Spleen (tissue), 11 donors: ENCODE data around the gene SEMA4A. TPM values are rescaled to one million over a fixed set of nuclear protein-coding genes. Genes with fewer than 3 reads are reported as not detected.

Experiments used
- DNase-seq: peaks from one replicate; pipeline ENCODE4 v3.0.0-alpha.2; 2020
- H3K27ac ChIP-seq, 8 donors: fragments of 200-600 bp; sonication (generic) in 7 of 8; 1 replicate in 4 of 8; 2 replicates in 4 of 8; pipeline versions ENCODE4 v1.5.0 to v1.8.0; 2016 to 2021; ENCODE audit warnings: inconsistent platforms in 4 of 8, mild to moderate bottlenecking in 4 of 8, moderate library complexity in 1 of 8
- H3K27me3 ChIP-seq, 7 donors: fragments of 200-600 bp; sonication (generic) in 6 of 7; replicated peaks in 1 of 7; 1 replicate in 4 of 7; 2 replicates in 3 of 7; pipeline versions ENCODE4 v1.5.0 to v1.8.0; 2016 to 2021; ENCODE audit warnings: inconsistent platforms in 3 of 7, mild to moderate bottlenecking in 1 of 7
- H3K36me3 ChIP-seq, 6 donors: fragments of 200-600 bp; sonication (generic) in 5 of 6; 1 replicate in 4 of 6; 2 replicates in 2 of 6; pipeline versions ENCODE4 v1.5.0 to v1.8.0; 2016 to 2021; ENCODE audit warnings: inconsistent platforms in 2 of 6
- H3K4me1 ChIP-seq, 6 donors: fragments of 200-600 bp; sonication (generic) in 5 of 6; 1 replicate in 3 of 6; 2 replicates in 3 of 6; pipeline versions ENCODE4 v1.5.0 to v1.8.0; 2016 to 2021; ENCODE audit warnings: inconsistent platforms in 3 of 6
- H3K4me3 ChIP-seq, 8 donors: fragments of 200-600 bp; sonication (generic) in 7 of 8; 1 replicate in 4 of 8; 2 replicates in 4 of 8; pipeline versions ENCODE4 v1.5.0 to v1.8.0; 2016 to 2021; ENCODE audit warnings: inconsistent platforms in 4 of 8, mild to moderate bottlenecking in 4 of 8, moderate library complexity in 2 of 8
- H3K9me3 ChIP-seq, 8 donors: fragments of 200-600 bp; sonication (generic) in 7 of 8; 1 replicate in 4 of 8; 2 replicates in 4 of 8; pipeline versions ENCODE4 v1.5.0 to v1.8.0; 2016 to 2021; ENCODE audit warnings: inconsistent platforms in 4 of 8
- CTCF ChIP-seq, 11 experiments: fragments of 200-600 bp in 7 of 11; fragments of 450-650 bp in 4 of 11; sonication (generic) in 4 of 11; IDR thresholded peaks in 8 of 11; conservative IDR thresholded peaks in 3 of 11; 1 replicate in 7 of 11; 2 replicates in 4 of 11; pipeline versions ENCODE4 v1.4.0 to v1.8.0; 2016 to 2021; ENCODE audit warnings: antibody characterized with exemption in 11 of 11, inconsistent platforms in 4 of 11, mild to moderate bottlenecking in 1 of 11
- POLR2A ChIP-seq, 3 donors: fragments of 450-650 bp; IDR thresholded peaks; one replicate each; pipeline ENCODE4 v1.5.1; 2017; ENCODE audit warnings: antibody characterized with exemption in 3 of 3, mild to moderate bottlenecking in 1 of 3
- POLR2AphosphoS5 ChIP-seq, 3 donors: sonication (generic); formaldehyde crosslinking; IDR thresholded peaks; one replicate each; pipeline ENCODE4 v1.5.1; 2017; ENCODE audit warnings: antibody characterized with exemption in 3 of 3
- WGBS, 5 donors: extraction: QIAGEN DNeasy Blood & Tissue Kit in 3 of 5; methylation state at CpG; one replicate each; pipeline versions ENCODE4 v1.1.5 to v1.1.7; 2013 to 2018; 5-methylcytosine and 5-hydroxymethylcytosine counted together
- intact Hi-C: fragments of 100-400 bp; cut with DNase I; formaldehyde crosslinking; loops from one replicate; pipeline ENCODE4 v1.15.0; 2023; ENCODE audit warnings: low total_unique reads
- polyA plus RNA-seq, 3 donors: library from polyadenylated mRNA; stranded (reverse); fragments of 200-250 nt; gene quantifications; one replicate each; pipeline ENCODE4 v1.2.1, GENCODE V29; 2013
- total RNA-seq, 7 donors: library from RNA; depleted of rRNA in 3 of 7; stranded (reverse); fragments of >200 nt in 3 of 7; fragmentation: NEBNext Ultra II Directional in 4 of 7; extraction: Animal tissue kit (Norgen Biotek cat#: 25700) in 4 of 7; gene quantifications; one replicate each; pipeline versions ENCODE4 v1.1.0 to v1.2.1, GENCODE V29; 2016 to 2021
- donor health status: healthy with polysubstance abuse.
- donor health status: DM: no; HTN: no; CAD: no; lungs with moderate emphysema.
- donor health status: DM: no; HTN: no; CAD: no.
- donor health status: Bipolar disorder and iron deficiency.
- donor health status: healthy.
- donor health status: DM: no; HTN: no; CAD: no.
- donor health status: DM: yes; HTN: yes; CAD: no.

The SEMA4A gene
- total and polyA plus RNA-seq, 10 donors, result 7.1 to 65.9 (median 33.2) TPM

DNA sequence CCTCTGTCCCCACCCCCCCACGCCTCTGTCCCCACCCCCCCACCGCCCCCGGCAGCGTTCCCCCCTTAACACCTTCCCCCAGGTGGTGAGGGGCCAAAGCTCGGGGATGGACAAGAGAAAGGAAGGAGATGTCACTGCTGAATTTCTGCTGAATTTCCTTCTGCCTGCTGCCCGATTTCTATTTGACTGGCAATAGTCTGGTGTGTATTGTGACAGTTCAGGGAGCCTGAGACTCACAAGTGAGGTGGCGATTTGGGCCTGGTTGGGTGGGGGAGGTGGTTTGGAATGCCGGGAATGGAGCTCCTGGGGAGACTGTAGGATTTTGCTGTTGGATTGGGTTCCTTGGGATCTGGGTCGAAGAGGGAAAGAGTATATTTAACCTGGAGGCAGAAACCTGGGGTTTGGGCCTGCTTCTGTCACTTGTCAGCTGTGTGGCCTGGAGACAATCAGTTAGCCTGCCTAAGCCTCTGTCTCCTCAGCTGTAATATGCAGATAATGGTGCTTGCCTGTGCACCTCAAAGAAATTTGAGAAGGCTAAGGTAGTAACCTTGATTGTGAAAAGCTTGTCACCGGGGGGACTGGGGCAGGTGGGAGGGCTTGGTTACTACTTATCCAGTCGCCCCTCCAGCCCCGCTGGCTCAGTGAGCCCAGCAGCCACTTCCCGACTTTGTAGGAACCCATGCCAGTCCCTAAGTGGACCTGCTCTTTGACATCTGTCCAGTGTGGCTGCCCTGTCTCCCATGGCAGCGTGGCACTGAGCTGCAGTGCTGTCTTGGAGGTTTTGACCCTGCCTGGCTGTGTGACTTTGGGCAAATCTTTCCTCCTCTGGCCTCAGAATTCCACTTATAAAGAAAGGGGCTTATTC, 46.5 kb upstream of the SEMA4A start:
- Histone ChIP-seq H3K9me3 (no peaks in the 10 kb centered on the region), H3K27ac (peak overlapping the region; percentile 22 to 86 (median 84)), H3K4me3 (peak overlapping the region in 4 of 8 donors; percentile 32 to 61 (median 42)), H3K4me1 (peaks cover 23 to 59% (median 46%) of the 10 kb centered on the region in 6 donors), H3K36me3 (no peaks in the 10 kb centered on the region), H3K27me3 (peaks cover 0 to 21% (median 0%) of the 10 kb centered on the region in 7 donors)
- WGBS, 5 donors, result 50 to 79% (median 57%) methylated on average over 9 to 14 of the region's 14 CpGs
- no peak for DNase-seq
- intact Hi-C loops, result no loop called here
- no peak for TF ChIP-seq POLR2AphosphoS5 (IDR thresholded peaks at IDR 0.05)
- no peak for TF ChIP-seq CTCF (IDR thresholded peaks at IDR 0.05 in 8 of 11, conservative IDR thresholded peaks at IDR 0.05 in 3 of 11)
- TF ChIP-seq POLR2A (IDR thresholded peaks at IDR 0.05), result no peak

DNA sequence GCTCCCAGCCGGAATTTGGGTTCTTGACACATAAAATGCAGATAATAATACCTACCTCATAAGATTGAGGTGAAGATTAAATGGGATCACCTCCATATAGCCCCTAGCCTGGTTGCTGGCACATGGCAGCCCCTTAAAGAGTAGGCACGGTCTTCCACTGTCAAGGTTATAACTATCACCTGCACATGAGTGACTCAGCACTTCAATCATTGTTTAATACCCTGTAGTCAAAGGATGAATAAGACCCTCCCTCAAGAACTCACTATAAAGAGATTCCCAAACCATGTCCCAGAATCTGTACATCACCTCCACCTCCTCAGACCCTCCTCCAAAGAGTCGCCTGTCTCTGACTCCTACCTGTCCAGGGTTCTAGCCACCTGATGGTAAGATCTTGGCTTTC, 45.3 kb upstream of the SEMA4A start:
- TF ChIP-seq CTCF (IDR thresholded peaks at IDR 0.05 in 8 of 11, conservative IDR thresholded peaks at IDR 0.05 in 3 of 11), result no peak
- no peak for TF ChIP-seq POLR2A (IDR thresholded peaks at IDR 0.05)
- TF ChIP-seq POLR2AphosphoS5 (IDR thresholded peaks at IDR 0.05), result no peak
- WGBS, 5 donors, result 89 to 97% (median 93%) methylated on average over 3 of the region's 3 CpGs
- H3K36me3 ChIP-seq, result no peaks in the 10 kb centered on the region
- peaks cover 0 to 29% (median 0%) of the 10 kb centered on the region in 7 donors for H3K27me3 ChIP-seq
- peaks cover 23 to 53% (median 39%) of the 10 kb centered on the region in 6 donors for H3K4me1 ChIP-seq
- DNase-seq, result no peak
- no peak overlapping the region for H3K4me3 ChIP-seq
- H3K9me3 ChIP-seq, result no peaks in the 10 kb centered on the region
- no peak overlapping the region for H3K27ac ChIP-seq
- intact Hi-C loops, result no loop called here

DNA sequence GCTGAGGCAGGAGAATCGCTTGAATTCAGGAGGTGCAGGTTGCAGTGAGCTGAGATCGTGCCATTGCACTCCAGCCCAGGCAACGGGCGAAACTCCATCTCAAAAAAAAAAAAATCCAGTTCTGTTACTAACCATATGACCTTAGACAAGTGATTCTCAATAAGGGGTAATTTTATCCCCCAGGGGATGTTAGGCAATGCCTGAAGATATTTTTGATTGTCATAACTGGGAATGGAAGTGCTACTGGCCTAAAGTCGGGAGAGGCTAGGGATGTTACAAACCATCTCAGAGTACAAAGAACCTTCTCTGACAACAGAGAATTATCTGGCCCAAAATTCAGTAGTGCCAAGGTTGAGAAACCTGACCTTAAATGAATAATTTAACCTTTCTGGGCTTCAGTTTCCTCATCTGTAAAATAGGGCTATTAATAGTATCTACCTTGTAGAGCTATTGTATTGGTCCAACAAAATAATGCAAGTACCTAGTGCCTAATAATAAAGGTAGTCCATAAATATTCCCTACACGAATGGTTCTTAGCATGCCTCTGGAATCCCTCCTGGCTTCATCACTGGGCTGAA, 44.6 kb upstream of the SEMA4A start:
- Histone ChIP-seq H3K27ac (no peak overlapping the region), H3K36me3 (no peaks in the 10 kb centered on the region), H3K4me3 (no peak overlapping the region), H3K27me3 (peaks cover 0 to 36% (median 0%) of the 10 kb centered on the region in 7 donors), H3K4me1 (peaks cover 19 to 48% (median 33%) of the 10 kb centered on the region in 6 donors), H3K9me3 (no peaks in the 10 kb centered on the region)
- DNase-seq, result no peak
- TF ChIP-seq POLR2AphosphoS5 (IDR thresholded peaks at IDR 0.05) (no peak), POLR2A (IDR thresholded peaks at IDR 0.05) (no peak), CTCF (IDR thresholded peaks at IDR 0.05 in 8 of 11, conservative IDR thresholded peaks at IDR 0.05 in 3 of 11) (no peak)
- intact Hi-C loops, result no loop called here
- 88 to 97% (median 90%) methylated on average over 6 of the region's 6 CpGs for WGBS, 5 donors

DNA sequence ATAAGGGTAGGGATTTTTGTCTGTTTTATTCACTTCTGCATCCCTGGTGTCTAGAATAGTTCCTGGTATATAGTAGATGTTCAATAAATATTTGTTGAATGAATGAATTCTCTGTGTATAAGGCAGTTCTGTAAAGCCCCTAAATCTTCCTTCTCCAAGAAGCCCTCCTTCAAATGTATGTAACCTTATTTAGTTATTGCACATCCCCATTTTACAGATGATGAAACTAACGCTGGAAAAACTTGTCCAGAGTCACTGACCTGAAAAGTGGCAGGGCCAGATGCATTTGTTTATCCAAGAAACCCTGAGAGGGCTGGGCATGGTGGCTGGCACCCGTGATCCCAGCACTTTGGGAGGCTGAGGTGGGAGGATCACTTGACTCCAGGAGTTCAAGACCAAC, 43.1 kb upstream of the SEMA4A start:
- intact Hi-C loops, result no loop called here
- 71 to 94% (median 83%) methylated on average over 2 of the region's 2 CpGs for WGBS, 5 donors
- no peaks in the 10 kb centered on the region for H3K36me3 ChIP-seq
- no peak for DNase-seq
- H3K4me3 ChIP-seq, result no peak overlapping the region
- H3K4me1 ChIP-seq, result peaks cover 11 to 48% (median 33%) of the 10 kb centered on the region in 6 donors
- no peaks in the 10 kb centered on the region for H3K9me3 ChIP-seq
- H3K27me3 ChIP-seq, result peaks cover 0 to 46% (median 6%) of the 10 kb centered on the region in 7 donors
- TF ChIP-seq CTCF (IDR thresholded peaks at IDR 0.05 in 8 of 11, conservative IDR thresholded peaks at IDR 0.05 in 3 of 11), result no peak
- no peak for TF ChIP-seq POLR2A (IDR thresholded peaks at IDR 0.05)
- TF ChIP-seq POLR2AphosphoS5 (IDR thresholded peaks at IDR 0.05), result no peak
- H3K27ac ChIP-seq, result no peak overlapping the region
